HEK293 (cell line): ENCODE measurements around the gene DAZAP1.

ENCODE experiments used
- CTCF ChIA-PET: fragments of 350-600 bp; formaldehyde crosslinking; extraction: SDS; loops from one replicate; lab custom pipeline; 2021; ENCODE audit warnings: antibody characterized with exemption; lab: Yijun Ruan, JAX
- POLR2A ChIA-PET: fragments of 300-600 bp; formaldehyde crosslinking; extraction: SDS; loops from one replicate; lab custom pipeline; 2020; ENCODE audit warnings: antibody characterized with exemption, inconsistent platforms; lab: Yijun Ruan, JAX
- H3K27ac ChIP-seq: fragments of 200-500 bp; sonication (Bioruptor generic); 2 replicates; pipeline ENCODE4 v1.5.1; 2014; ENCODE audit warnings: low read depth, low read length, control low read depth, inconsistent platforms; ENCODE audit errors: extremely low read depth
- H3K36me3 ChIP-seq, 2 experiments: fragments of 200-500 bp in 1 of 2; sonication (Bioruptor generic) in 1 of 2; 1 replicate in 1 of 2; 2 replicates in 1 of 2; pipeline ENCODE4 v1.5.1; 2014 to 2017; ENCODE audit warnings: inconsistent platforms in 2 of 2, low read length in 2 of 2; ENCODE audit not compliant: control insufficient read depth in 2 of 2, insufficient read depth in 1 of 2
- H3K4me1 ChIP-seq: fragments of 200-500 bp; sonication (Bioruptor generic); 2 replicates; pipeline ENCODE4 v1.5.1; 2014; ENCODE audit warnings: mild to moderate bottlenecking, low read length, inconsistent platforms; ENCODE audit not compliant: control insufficient read depth, insufficient read depth
- H3K4me3 ChIP-seq: 2 replicates; pipeline ENCODE4 v1.5.1; 2011; ENCODE audit warnings: low read depth, mild to moderate bottlenecking, control low read depth, low read length, moderate library complexity
- H3K9me3 ChIP-seq: fragments of 200-500 bp; sonication (Bioruptor generic); 2 replicates; pipeline ENCODE4 v1.5.1; 2014; ENCODE audit warnings: low read depth, low read length, inconsistent platforms; ENCODE audit not compliant: control insufficient read depth, insufficient read depth
- GLI2 ChIP-seq: fragments of 450-650 bp; formaldehyde crosslinking; IDR thresholded peaks from 2 replicates; pipeline ENCODE4; 2017; ENCODE audit warnings: missing biosample characterization, missing genetic modification characterization, low read depth, borderline replicate concordance
- KLF10 ChIP-seq: fragments of 450-650 bp; IDR thresholded peaks from 2 replicates; pipeline ENCODE4 v1.5.1; 2018; ENCODE audit warnings: missing biosample characterization, mild to moderate bottlenecking, missing genetic modification characterization
- KLF16 ChIP-seq: fragments of 450-650 bp; formaldehyde crosslinking; IDR thresholded peaks from 2 replicates; pipeline ENCODE4 v1.5.1; 2017; ENCODE audit warnings: missing biosample characterization, missing genetic modification characterization
- KLF17 ChIP-seq: fragments of 450-650 bp; formaldehyde crosslinking; IDR thresholded peaks from 2 replicates; pipeline ENCODE4 v1.5.1; 2016; ENCODE audit warnings: missing biosample characterization, missing genetic modification characterization
- KLF7 ChIP-seq: fragments of 450-650 bp; formaldehyde crosslinking; IDR thresholded peaks from 2 replicates; pipeline ENCODE4 v1.5.1; 2016; ENCODE audit warnings: missing biosample characterization, missing genetic modification characterization, borderline replicate concordance
- REST ChIP-seq: fragments of 450-650 bp; formaldehyde crosslinking; IDR thresholded peaks from 2 replicates; pipeline ENCODE4 v1.5.1; 2016; ENCODE audit warnings: missing biosample characterization, missing genetic modification characterization
- SCRT2 ChIP-seq: fragments of 450-650 bp; formaldehyde crosslinking; IDR thresholded peaks from 2 replicates; pipeline ENCODE4 v1.5.1; 2016; ENCODE audit warnings: missing biosample characterization, missing genetic modification characterization
- SP3 ChIP-seq: fragments of 450-650 bp; formaldehyde crosslinking; IDR thresholded peaks from 2 replicates; pipeline ENCODE4 v1.5.1; 2016; ENCODE audit warnings: missing biosample characterization, missing genetic modification characterization
- YY2 ChIP-seq: fragments of 450-650 bp; formaldehyde crosslinking; IDR thresholded peaks from 2 replicates; pipeline ENCODE4 v1.5.1; 2016; ENCODE audit warnings: missing biosample characterization, missing genetic modification characterization
- ZBTB48 ChIP-seq: fragments of 450-650 bp; formaldehyde crosslinking; IDR thresholded peaks from 2 replicates; pipeline ENCODE4 v1.5.1; 2016; ENCODE audit warnings: missing biosample characterization, missing genetic modification characterization
- ZBTB49 ChIP-seq: fragments of 450-650 bp; formaldehyde crosslinking; IDR thresholded peaks from 2 replicates; pipeline ENCODE4 v1.5.1; 2016; ENCODE audit warnings: missing biosample characterization, missing genetic modification characterization, low read depth
- ZNF148 ChIP-seq: fragments of 450-650 bp; formaldehyde crosslinking; IDR thresholded peaks from 2 replicates; pipeline ENCODE4 v1.5.0; 2017; ENCODE audit warnings: missing biosample characterization, missing genetic modification characterization, borderline replicate concordance
- ZNF202 ChIP-seq: fragments of 450-650 bp; formaldehyde crosslinking; IDR thresholded peaks from 2 replicates; pipeline ENCODE4 v1.5.1; 2016; ENCODE audit warnings: missing biosample characterization, missing genetic modification characterization, borderline replicate concordance
- ZNF248 ChIP-seq: fragments of 450-650 bp; formaldehyde crosslinking; IDR thresholded peaks from 2 replicates; pipeline ENCODE4 v1.5.1; 2017; ENCODE audit warnings: missing biosample characterization, missing genetic modification characterization
- ZNF292 ChIP-seq: fragments of 450-650 bp; formaldehyde crosslinking; IDR thresholded peaks from 2 replicates; pipeline ENCODE4 v1.5.1; 2016; ENCODE audit warnings: low read depth, missing biosample characterization, missing genetic modification characterization, borderline replicate concordance
- ZNF394 ChIP-seq: fragments of 450-650 bp; formaldehyde crosslinking; IDR thresholded peaks from 2 replicates; pipeline ENCODE4 v1.5.1; 2016; ENCODE audit warnings: missing biosample characterization, missing genetic modification characterization, mild to moderate bottlenecking, moderate library complexity, borderline replicate concordance
- ZNF426 ChIP-seq: fragments of 450-650 bp; formaldehyde crosslinking; IDR thresholded peaks from 2 replicates; pipeline ENCODE4 v1.5.1; 2017; ENCODE audit warnings: missing biosample characterization, missing genetic modification characterization, mild to moderate bottlenecking, inconsistent platforms, moderate library complexity
- ZNF449 ChIP-seq: fragments of 450-650 bp; formaldehyde crosslinking; IDR thresholded peaks from 2 replicates; pipeline ENCODE4 v1.5.1; 2017; ENCODE audit warnings: missing biosample characterization, mild to moderate bottlenecking, missing genetic modification characterization, moderate library complexity
- ZNF514 ChIP-seq: fragments of 450-650 bp; formaldehyde crosslinking; IDR thresholded peaks from 2 replicates; pipeline ENCODE4 v1.5.1; 2016; ENCODE audit warnings: missing biosample characterization, missing genetic modification characterization
- ZNF621 ChIP-seq: fragments of 450-650 bp; formaldehyde crosslinking; IDR thresholded peaks from 2 replicates; pipeline ENCODE4 v1.5.1; 2017; ENCODE audit warnings: missing biosample characterization, missing genetic modification characterization
- ZNF624 ChIP-seq: fragments of 450-650 bp; formaldehyde crosslinking; IDR thresholded peaks from 2 replicates; pipeline ENCODE4 v1.5.1; 2017; ENCODE audit warnings: missing biosample characterization, missing genetic modification characterization
- ZNF639 ChIP-seq: fragments of 450-650 bp; formaldehyde crosslinking; IDR thresholded peaks from 2 replicates; pipeline ENCODE4 v1.5.1; 2016; ENCODE audit warnings: missing biosample characterization, missing genetic modification characterization
- ZNF843 ChIP-seq: fragments of 450-650 bp; formaldehyde crosslinking; IDR thresholded peaks from 2 replicates; pipeline ENCODE4 v1.5.1; 2016; ENCODE audit warnings: missing biosample characterization, missing genetic modification characterization

DAZAP1 gene

GRCh38 chr19:1467215-1467489, 59.8 kb downstream of the DAZAP1 start (continued):
- TF ChIP-seq ZBTB48, result no peak
- TF ChIP-seq ZNF843 (tag by site-specific recombination), result no peak
- TF ChIP-seq KLF17, result no peak
- no peak for TF ChIP-seq KLF10 (tag by site-specific recombination)
- no peak for TF ChIP-seq ZNF292 (tag by site-specific recombination)
- TF ChIP-seq GLI2 (tag by site-specific recombination), result no peak
- TF ChIP-seq ZNF426 (tag by site-specific recombination), result no peak
- no peak for TF ChIP-seq ZNF248 (tag by site-specific recombination)

GRCh38 chr19:1467490-1468273, 60.3 kb downstream of the DAZAP1 start:
- no peak overlapping the region for H3K27ac ChIP-seq
- ChIA-PET POLR2A (no interaction called here), CTCF (interaction anchor here (0.6 to 1.3 kb wide), 5 partner anchors 14 to 50 kb away, joined by 3 read pairs; no protein-coding TSS in a partner anchor)
- no peak overlapping the region for H3K4me3 ChIP-seq
- no peak for TF ChIP-seq ZNF202 (tag by site-specific recombination)
- TF ChIP-seq ZNF148, result no peak
- TF ChIP-seq ZNF621 (tag by site-specific recombination), result no peak
- no peak for TF ChIP-seq ZNF394 (tag by site-specific recombination)
- no peak for TF ChIP-seq ZNF639
- no peak for TF ChIP-seq ZNF449 (tag by site-specific recombination)
- no peak for TF ChIP-seq SCRT2 (tag by site-specific recombination)
- no peak for TF ChIP-seq ZNF426 (tag by site-specific recombination)
- TF ChIP-seq KLF16 (tag by site-specific recombination), result no peak
- TF ChIP-seq REST, result no peak
- no peak for TF ChIP-seq ZBTB49 (tag by site-specific recombination)
- no peak for TF ChIP-seq ZNF843 (tag by site-specific recombination)
- TF ChIP-seq YY2 (tag by site-specific recombination), result no peak
- no peak for TF ChIP-seq KLF7 (tag by site-specific recombination)
- no peak for TF ChIP-seq ZNF514
- TF ChIP-seq SP3, result no peak
- no peak for TF ChIP-seq ZNF624 (tag by site-specific recombination)
- peaks cover 0 to 10% of the 10 kb centered on the region in 2 experiments; a peak in 1 of 3 replicates for H3K36me3 ChIP-seq
- H3K4me1 ChIP-seq, result peaks cover 12% of the 10 kb centered on the region
- H3K9me3 ChIP-seq, result no peaks in the 10 kb centered on the region
